B cell (primary cell): ENCODE measurements around the gene BRD4. TPM values are rescaled to one million over a fixed set of nuclear protein-coding genes. Genes with fewer than 3 reads are reported as not detected.

ENCODE experiments used
- ATAC-seq: fragments of 200-7000 bp; cut with Tn5 transposase; one replicate; pipeline ENCODE4 v1.10.0; 2021; ENCODE audit warnings: low read depth, mild to moderate bottlenecking, moderate number of reproducible peaks, moderate library complexity
- CTCF ChIA-PET: fragments of 350-600 bp; sonication (Branson Sonifier 250); formaldehyde crosslinking; loops from one replicate; lab custom pipeline; 2021; ENCODE audit warnings: antibody characterized with exemption, inconsistent platforms; lab: Charles Lee
- POLR2A ChIA-PET: fragments of 350-600 bp; sonication (Branson Sonifier 250); formaldehyde crosslinking; loops from one replicate; lab custom pipeline; 2021; ENCODE audit warnings: antibody characterized with exemption; lab: Charles Lee
- DNase-seq: peaks from one replicate; pipeline ENCODE4 v3.0.0; 2013
- H2AFZ ChIP-seq: 2 replicates; pipeline ENCODE4 v1.6.1; 2012; ENCODE audit warnings: mild to moderate bottlenecking, low read depth, low read length; ENCODE audit not compliant: insufficient read depth, poor library complexity, severe bottlenecking
- H3K27ac ChIP-seq, 2 donors: 1 replicate in 1 of 2; 2 replicates in 1 of 2; pipeline ENCODE4 v1.5.1; 2012 to 2013; ENCODE audit warnings: low read length in 2 of 2, mild to moderate bottlenecking in 2 of 2, moderate library complexity in 1 of 2
- H3K27me3 ChIP-seq, 4 experiments: fragments of 200-600 bp in 1 of 4; sonication (generic) in 1 of 4; replicated peaks in 1 of 4; 1 replicate in 2 of 4; 2 replicates in 2 of 4; pipeline versions ENCODE4 v1.6.1 to v1.7.0; 2013 to 2016; ENCODE audit warnings: low read length in 3 of 4, mild to moderate bottlenecking in 2 of 4, mixed read lengths in 1 of 4, moderate library complexity in 1 of 4; ENCODE audit not compliant: insufficient read depth in 4 of 4, control insufficient read depth in 3 of 4; ENCODE audit errors: control extremely low read depth in 1 of 4
- H3K36me3 ChIP-seq, 2 experiments: replicated peaks in 1 of 2; 1 replicate in 1 of 2; 2 replicates in 1 of 2; pipeline versions ENCODE4 v1.6.1 to v1.7.1; 2013; ENCODE audit warnings: low read length in 1 of 2; ENCODE audit not compliant: insufficient read depth in 2 of 2, control insufficient read depth in 1 of 2; ENCODE audit errors: control extremely low read depth in 1 of 2, extremely low read depth in 1 of 2
- H3K4me1 ChIP-seq, 2 donors: fragments of 200-600 bp in 1 of 2; sonication (generic) in 1 of 2; 1 replicate in 1 of 2; 2 replicates in 1 of 2; pipeline versions ENCODE4 v1.5.1 to v1.6.1; 2013 to 2017; ENCODE audit warnings: low read length in 2 of 2; ENCODE audit not compliant: control insufficient read depth in 2 of 2, insufficient read depth in 2 of 2
- H3K4me2 ChIP-seq: replicated peaks from 2 replicates; pipeline ENCODE3; 2012; ENCODE audit warnings: mild to moderate bottlenecking, low read depth, low read length; ENCODE audit not compliant: poor library complexity, severe bottlenecking
- H3K4me3 ChIP-seq, 5 experiments: fragments of 200-600 bp in 1 of 5; sonication (generic) in 1 of 5; 1 replicate in 3 of 5; 2 replicates in 2 of 5; pipeline versions ENCODE4 v1.5.1 to v1.7.0; 2011 to 2016; ENCODE audit warnings: low read length in 4 of 5, mild to moderate bottlenecking in 4 of 5, low read depth in 2 of 5, control low read depth in 1 of 5, moderate library complexity in 1 of 5; ENCODE audit not compliant: insufficient read depth in 1 of 5; ENCODE audit errors: control extremely low read depth in 1 of 5, extremely low read depth in 1 of 5
- H3K79me2 ChIP-seq: fragments of 200-600 bp; sonication (generic); one replicate; pipeline ENCODE4 v1.6.0; 2016; ENCODE audit warnings: low read length; ENCODE audit not compliant: control insufficient read depth, insufficient read depth
- H3K9ac ChIP-seq: fragments of 200-600 bp; sonication (generic); 2 replicates; pipeline ENCODE4 v1.6.1; 2017; ENCODE audit warnings: mild to moderate bottlenecking, low read length, moderate library complexity
- H3K9me3 ChIP-seq, 3 donors: one replicate each; pipeline versions ENCODE4 v1.6.1 to v1.7.1; 2013; ENCODE audit warnings: low read length in 2 of 3; ENCODE audit not compliant: control insufficient read depth in 2 of 3, insufficient read depth in 1 of 3; ENCODE audit errors: control extremely low read depth in 1 of 3
- H4K20me1 ChIP-seq: 2 replicates; pipeline ENCODE4 v1.6.0; 2012; ENCODE audit warnings: mild to moderate bottlenecking, low read length; ENCODE audit not compliant: insufficient read depth, control insufficient read depth, poor library complexity, severe bottlenecking
- H3K27ac Mint-ChIP-seq: one replicate; pipeline ENCODE4 v1.8.0; 2021; ENCODE audit warnings: mixed read lengths
- H3K27me3 Mint-ChIP-seq: one replicate; pipeline ENCODE4 v1.8.0; 2021; ENCODE audit warnings: mixed read lengths
- H3K4me1 Mint-ChIP-seq: one replicate; pipeline ENCODE4 v1.8.0; 2021; ENCODE audit warnings: mixed read lengths
- H3K4me3 Mint-ChIP-seq: one replicate; pipeline ENCODE4 v1.8.0; 2021; ENCODE audit warnings: mixed read lengths
- H3K9me3 Mint-ChIP-seq: one replicate; pipeline ENCODE4 v1.8.0; 2022; ENCODE audit warnings: mixed read lengths; ENCODE audit not compliant: insufficient read depth
- EZH2 ChIP-seq: IDR thresholded peaks from 2 replicates; pipeline ENCODE4 v1.6.1; 2012; ENCODE audit warnings: borderline replicate concordance, low read depth, mild to moderate bottlenecking, moderate library complexity, low read length; ENCODE audit not compliant: insufficient read depth, poor library complexity, severe bottlenecking
- WGBS: methylation state at CpG from one replicate; pipeline ENCODE4 v1.1.5; 2013; ENCODE audit warnings: missing lambda C conversion rate; ENCODE audit not compliant: insufficient coverage; 5-methylcytosine and 5-hydroxymethylcytosine counted together
- intact Hi-C: fragments of 100-400 bp; cut with micrococcal nuclease; formaldehyde crosslinking; loops from one replicate; pipeline ENCODE4 v1.10.0; 2022
- polyA plus RNA-seq: library from polyadenylated mRNA; depleted of rRNA; stranded (reverse); fragments of >200 nt; gene quantifications from 2 replicates; pipeline ENCODE4 v1.2.3, GENCODE V29; 2012
- total RNA-seq, 2 donors: library from RNA; stranded (reverse); fragments of 120-200 nt in 1 of 2; gene quantifications; 1 replicate in 1 of 2; 2 replicates in 1 of 2; pipeline versions ENCODE4 v1.2.3 to v1.2.4, GENCODE V29; 2013 to 2022
- TF ChIP-seq, protein P1 (sequence below): fragments of 200-600 bp; IDR thresholded peaks from one replicate; pipeline ENCODE4 v1.8.0; 2022; ENCODE audit warnings: antibody characterized with exemption, mild to moderate bottlenecking

The BRD4 gene
- total and polyA plus RNA-seq, 2 donors (not counting 1 experiment from before 2014, with no cell fraction given) = 30.7 to 209 TPM

DNA sequence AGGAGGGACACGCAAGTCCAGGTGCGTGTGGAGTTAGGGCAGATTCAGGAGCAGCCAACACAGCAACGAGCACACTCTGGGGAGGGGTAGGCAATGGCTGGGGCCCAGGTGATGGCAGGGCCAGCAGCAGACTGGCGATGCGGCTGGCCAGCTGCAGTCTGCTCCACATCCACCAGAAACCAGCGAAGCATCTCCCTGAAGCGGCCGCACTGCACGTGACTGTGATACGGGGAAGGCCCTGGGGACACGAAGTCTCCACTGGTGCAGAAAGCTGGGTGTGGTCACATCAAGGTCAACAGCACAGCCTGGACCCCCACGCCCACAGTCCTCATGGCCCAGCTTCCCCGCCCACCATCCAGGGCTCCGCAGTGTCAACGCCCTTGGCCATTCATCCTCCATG lies 78.8 kb downstream of the BRD4 start:
- intact Hi-C loops = no loop called here
- Histone ChIP-seq H3K4me2 (peak overlapping the region; percentile 13), H4K20me1 (peaks cover 100% of the 10 kb centered on the region), H2AFZ (no peak overlapping the region), H3K27ac (no peak overlapping the region), H3K36me3 (peaks cover 4 to 98% of the 10 kb centered on the region in 2 experiments), H3K79me2 (peaks cover 82% of the 10 kb centered on the region), H3K4me3 (no peak overlapping the region), H3K9me3 (no peaks in the 10 kb centered on the region), H3K4me1 (peaks cover 7 to 18% of the 10 kb centered on the region in 2 donors), H3K9ac (no peak overlapping the region), H3K27me3 (no peaks in the 10 kb centered on the region)
- no peak for DNase-seq
- Mint-ChIP-seq H3K27me3 (no peaks in the 10 kb centered on the region), H3K4me1 (peaks cover 26% of the 10 kb centered on the region), H3K27ac (peak overlapping the region; percentile 68), H3K9me3 (no peaks in the 10 kb centered on the region), H3K4me3 (no peak overlapping the region)
- POLR2A ChIA-PET = no interaction called here
- CTCF ChIA-PET = no interaction called here
- WGBS = 35% methylated on average over 15 of the region's 15 CpGs
- TF ChIP-seq, protein P1, sequence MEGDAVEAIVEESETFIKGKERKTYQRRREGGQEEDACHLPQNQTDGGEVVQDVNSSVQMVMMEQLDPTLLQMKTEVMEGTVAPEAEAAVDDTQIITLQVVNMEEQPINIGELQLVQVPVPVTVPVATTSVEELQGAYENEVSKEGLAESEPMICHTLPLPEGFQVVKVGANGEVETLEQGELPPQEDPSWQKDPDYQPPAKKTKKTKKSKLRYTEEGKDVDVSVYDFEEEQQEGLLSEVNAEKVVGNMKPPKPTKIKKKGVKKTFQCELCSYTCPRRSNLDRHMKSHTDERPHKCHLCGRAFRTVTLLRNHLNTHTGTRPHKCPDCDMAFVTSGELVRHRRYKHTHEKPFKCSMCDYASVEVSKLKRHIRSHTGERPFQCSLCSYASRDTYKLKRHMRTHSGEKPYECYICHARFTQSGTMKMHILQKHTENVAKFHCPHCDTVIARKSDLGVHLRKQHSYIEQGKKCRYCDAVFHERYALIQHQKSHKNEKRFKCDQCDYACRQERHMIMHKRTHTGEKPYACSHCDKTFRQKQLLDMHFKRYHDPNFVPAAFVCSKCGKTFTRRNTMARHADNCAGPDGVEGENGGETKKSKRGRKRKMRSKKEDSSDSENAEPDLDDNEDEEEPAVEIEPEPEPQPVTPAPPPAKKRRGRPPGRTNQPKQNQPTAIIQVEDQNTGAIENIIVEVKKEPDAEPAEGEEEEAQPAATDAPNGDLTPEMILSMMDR = no peak
- TF ChIP-seq EZH2 = no peak
- ATAC-seq = peak; percentile 51

DNA sequence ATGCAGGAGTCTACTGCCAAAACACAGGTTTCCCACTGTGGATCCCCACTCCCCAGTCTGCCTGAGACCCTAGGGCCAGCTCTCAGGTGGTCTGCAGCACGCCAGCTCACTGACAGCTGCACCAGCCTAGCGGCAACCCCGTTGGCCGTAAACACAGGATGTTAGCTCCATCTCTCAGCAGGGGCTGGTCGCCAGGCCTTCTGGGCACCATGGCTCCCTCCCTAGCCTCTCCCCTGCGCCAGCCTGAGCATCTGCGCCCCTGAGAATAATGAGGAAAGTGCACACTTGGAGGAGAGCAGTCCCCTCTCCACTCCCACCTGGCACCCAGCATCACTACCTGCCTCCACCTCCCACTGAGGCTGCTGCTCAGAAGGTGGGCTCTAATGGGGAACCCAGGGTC lies 79.3 kb downstream of the BRD4 start:
- CTCF ChIA-PET = interaction anchor here (0.5 kb wide), 1 partner anchor 92 kb away, joined by 3 read pairs; no protein-coding TSS in a partner anchor
- no peaks in the 10 kb centered on the region for H3K27me3 ChIP-seq
- peaks cover 7 to 18% of the 10 kb centered on the region in 2 donors for H3K4me1 ChIP-seq
- Mint-ChIP-seq H3K4me3 (no peak overlapping the region), H3K9me3 (no peaks in the 10 kb centered on the region), H3K4me1 (peaks cover 26% of the 10 kb centered on the region), H3K27me3 (no peaks in the 10 kb centered on the region), H3K27ac (peak overlapping the region; percentile 68)
- WGBS = 57% methylated on average over 4 of the region's 7 CpGs
- H2AFZ ChIP-seq = no peak overlapping the region
- H3K4me2 ChIP-seq = peak overlapping the region; percentile 13
- H3K4me3 ChIP-seq = no peak overlapping the region
- peaks cover 100% of the 10 kb centered on the region for H4K20me1 ChIP-seq
- DNase-seq = no peak
- intact Hi-C loops = no loop called here
- ATAC-seq = no peak
- peaks cover 78% of the 10 kb centered on the region for H3K79me2 ChIP-seq
- H3K9me3 ChIP-seq = no peaks in the 10 kb centered on the region
- POLR2A ChIA-PET = interaction anchor here (0.7 kb wide), 1 partner anchor 56 kb away, joined by 3 read pairs; no protein-coding TSS in a partner anchor
- H3K27ac ChIP-seq = no peak overlapping the region
- no peak for TF ChIP-seq EZH2
- TF ChIP-seq, protein P1 = no peak
- no peak overlapping the region for H3K9ac ChIP-seq
- H3K36me3 ChIP-seq = peaks cover 4 to 98% of the 10 kb centered on the region in 2 experiments
